Loucy (cell line): ENCODE measurements around the gene PRCP.

Experiments used
- H2AFZ ChIP-seq: fragments of 200-600 bp; sonication (generic); 2 replicates; pipeline ENCODE4 v1.6.0; 2016; ENCODE audit warnings: antibody characterized with exemption, mild to moderate bottlenecking, low read length, moderate library complexity
- H3F3A ChIP-seq: fragments of 200-600 bp; 2 replicates; pipeline ENCODE4 v1.6.0; 2016; ENCODE audit warnings: antibody characterized with exemption, low read depth, mild to moderate bottlenecking
- H3K27me3 ChIP-seq: fragments of 200-600 bp; sonication (generic); 2 replicates; pipeline ENCODE4 v1.6.1; 2014; ENCODE audit warnings: low read length, mild to moderate bottlenecking; ENCODE audit not compliant: insufficient read depth, poor library complexity, severe bottlenecking
- H3K36me3 ChIP-seq: fragments of 200-600 bp; sonication (generic); 2 replicates; pipeline ENCODE4 v1.6.1; 2016; ENCODE audit warnings: low read length; ENCODE audit not compliant: insufficient read depth
- H3K4me1 ChIP-seq: fragments of 200-600 bp; sonication (generic); 2 replicates; pipeline ENCODE4 v1.5.1; 2014; ENCODE audit warnings: low read length, mild to moderate bottlenecking; ENCODE audit not compliant: insufficient read depth, poor library complexity, severe bottlenecking
- H3K4me2 ChIP-seq: fragments of 200-600 bp; sonication (generic); 2 replicates; pipeline ENCODE4 v1.6.0; 2014; ENCODE audit warnings: antibody characterized with exemption, low read length, low read depth, mild to moderate bottlenecking; ENCODE audit not compliant: poor library complexity, severe bottlenecking
- H3K4me3 ChIP-seq: fragments of 200-600 bp; sonication (generic); 2 replicates; pipeline ENCODE4 v1.5.1; 2014; ENCODE audit warnings: low read length, mild to moderate bottlenecking, mixed read lengths; ENCODE audit not compliant: poor library complexity, severe bottlenecking
- H3K79me2 ChIP-seq: fragments of 200-600 bp; sonication (generic); 2 replicates; pipeline ENCODE4 v1.6.1; 2014; ENCODE audit warnings: low read length; ENCODE audit not compliant: insufficient read depth
- H3K9ac ChIP-seq: fragments of 200-600 bp; sonication (generic); 2 replicates; pipeline ENCODE4 v1.6.0; 2014; ENCODE audit warnings: mild to moderate bottlenecking, low read depth, low read length, moderate library complexity; ENCODE audit not compliant: poor library complexity, severe bottlenecking
- H3K9me2 ChIP-seq: fragments of 200-600 bp; sonication (generic); replicated peaks from 2 replicates; pipeline ENCODE4 v1.6.1; 2016; ENCODE audit warnings: low read depth, low read length, mixed read lengths
- H3K9me3 ChIP-seq: fragments of 200-600 bp; sonication (generic); 2 replicates; pipeline ENCODE4 v1.6.1; 2014; ENCODE audit warnings: mild to moderate bottlenecking, antibody characterized with exemption, low read length, low read depth; ENCODE audit not compliant: insufficient read depth
- H4K20me1 ChIP-seq: fragments of 200-600 bp; sonication (generic); 2 replicates; pipeline ENCODE4 v1.6.0; 2014; ENCODE audit warnings: antibody characterized with exemption, low read length, mild to moderate bottlenecking; ENCODE audit not compliant: insufficient read depth, poor library complexity, severe bottlenecking
- EZH2phosphoT487 ChIP-seq: fragments of 200-600 bp; IDR thresholded peaks from 2 replicates; pipeline ENCODE4 v1.6.1; 2018; ENCODE audit warnings: antibody characterized with exemption, mild to moderate bottlenecking, moderate library complexity, borderline replicate concordance
- TF ChIP-seq, protein P1 (sequence below): fragments of 200-600 bp; sonication (generic); conservative IDR thresholded peaks from 2 replicates; pipeline ENCODE4 v1.5.1; 2014; ENCODE audit warnings: mild to moderate bottlenecking, antibody characterized with exemption, low read length

Gene PRCP

DNA sequence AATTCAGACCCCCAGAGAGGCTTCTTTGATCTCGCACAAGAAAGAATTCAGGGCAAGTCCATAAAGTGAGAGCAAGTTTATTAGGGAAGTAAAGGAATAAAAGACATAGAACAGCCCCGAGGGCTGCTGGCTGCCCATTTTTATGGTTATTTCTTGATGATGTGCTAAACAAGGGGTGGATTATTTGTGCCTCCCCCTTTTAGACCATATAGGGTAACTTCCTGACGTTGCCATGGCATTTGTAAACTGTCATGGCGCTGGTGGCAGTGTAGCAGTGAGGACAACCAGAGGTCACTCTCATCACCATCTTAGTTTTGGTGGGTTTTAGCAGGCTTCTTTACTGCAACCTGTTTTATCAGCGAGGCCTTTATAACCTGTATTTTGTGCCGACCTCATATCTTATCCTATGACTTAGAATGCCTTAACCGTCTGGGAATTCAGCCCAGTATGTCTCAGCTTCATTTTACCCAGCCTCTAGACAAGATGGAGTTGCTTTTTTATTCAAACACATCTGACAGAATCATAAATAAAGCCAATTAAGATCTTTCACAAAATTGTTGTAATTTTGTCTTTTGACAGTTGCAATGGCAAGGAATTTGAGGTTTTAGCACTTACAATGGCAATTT lies 8.9 kb upstream of the PRCP start:
- H3K4me3 ChIP-seq = no peak overlapping the region
- H3K4me2 ChIP-seq = no peak overlapping the region
- TF ChIP-seq EZH2phosphoT487 = no peak
- TF ChIP-seq, protein P1, sequence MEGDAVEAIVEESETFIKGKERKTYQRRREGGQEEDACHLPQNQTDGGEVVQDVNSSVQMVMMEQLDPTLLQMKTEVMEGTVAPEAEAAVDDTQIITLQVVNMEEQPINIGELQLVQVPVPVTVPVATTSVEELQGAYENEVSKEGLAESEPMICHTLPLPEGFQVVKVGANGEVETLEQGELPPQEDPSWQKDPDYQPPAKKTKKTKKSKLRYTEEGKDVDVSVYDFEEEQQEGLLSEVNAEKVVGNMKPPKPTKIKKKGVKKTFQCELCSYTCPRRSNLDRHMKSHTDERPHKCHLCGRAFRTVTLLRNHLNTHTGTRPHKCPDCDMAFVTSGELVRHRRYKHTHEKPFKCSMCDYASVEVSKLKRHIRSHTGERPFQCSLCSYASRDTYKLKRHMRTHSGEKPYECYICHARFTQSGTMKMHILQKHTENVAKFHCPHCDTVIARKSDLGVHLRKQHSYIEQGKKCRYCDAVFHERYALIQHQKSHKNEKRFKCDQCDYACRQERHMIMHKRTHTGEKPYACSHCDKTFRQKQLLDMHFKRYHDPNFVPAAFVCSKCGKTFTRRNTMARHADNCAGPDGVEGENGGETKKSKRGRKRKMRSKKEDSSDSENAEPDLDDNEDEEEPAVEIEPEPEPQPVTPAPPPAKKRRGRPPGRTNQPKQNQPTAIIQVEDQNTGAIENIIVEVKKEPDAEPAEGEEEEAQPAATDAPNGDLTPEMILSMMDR = no peak
- H3K36me3 ChIP-seq = no peaks in the 10 kb centered on the region
- no peaks in the 10 kb centered on the region for H3K4me1 ChIP-seq
- no peaks in the 10 kb centered on the region for H4K20me1 ChIP-seq
- H3F3A ChIP-seq = no peaks in the 10 kb centered on the region
- H3K27me3 ChIP-seq = no peaks in the 10 kb centered on the region
- no peaks in the 10 kb centered on the region for H3K9me2 ChIP-seq
- H2AFZ ChIP-seq = no peak overlapping the region
- no peaks in the 10 kb centered on the region for H3K79me2 ChIP-seq
- H3K9ac ChIP-seq = no peak overlapping the region
- H3K9me3 ChIP-seq = peaks cover 10% of the 10 kb centered on the region; the same call in 1 of the 2 replicates

DNA sequence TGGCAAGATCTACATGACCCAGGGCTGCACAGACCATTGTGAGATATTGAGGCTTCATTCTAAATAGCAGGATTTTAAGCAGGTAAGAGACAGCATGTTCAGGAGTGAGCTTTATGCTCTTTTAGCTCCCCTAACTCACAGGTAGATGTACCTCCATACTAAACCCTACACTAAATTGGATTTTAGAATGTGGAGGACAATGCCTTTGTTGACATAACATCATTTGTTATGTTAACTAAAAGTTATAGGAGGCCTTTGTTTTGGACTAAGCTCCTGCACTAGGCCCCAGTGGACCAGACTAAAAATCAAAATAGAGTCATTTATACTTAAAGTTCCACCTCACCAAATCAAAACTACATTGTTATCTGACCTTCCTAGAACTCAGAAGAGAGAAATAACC lies 8.1 kb upstream of the PRCP start:
- TF ChIP-seq, protein P1 = no peak
- no peak for TF ChIP-seq EZH2phosphoT487
- Histone ChIP-seq H3F3A (no peaks in the 10 kb centered on the region), H4K20me1 (no peaks in the 10 kb centered on the region), H3K4me3 (no peak overlapping the region), H3K27me3 (no peaks in the 10 kb centered on the region), H3K79me2 (no peaks in the 10 kb centered on the region), H3K9ac (no peak overlapping the region), H3K4me2 (no peak overlapping the region), H3K9me2 (no peaks in the 10 kb centered on the region), H3K36me3 (no peaks in the 10 kb centered on the region), H2AFZ (no peak overlapping the region; the same call in 1 of the 2 replicates), H3K9me3 (peaks cover 10% of the 10 kb centered on the region; the same call in 1 of the 2 replicates), H3K4me1 (no peaks in the 10 kb centered on the region)

DNA sequence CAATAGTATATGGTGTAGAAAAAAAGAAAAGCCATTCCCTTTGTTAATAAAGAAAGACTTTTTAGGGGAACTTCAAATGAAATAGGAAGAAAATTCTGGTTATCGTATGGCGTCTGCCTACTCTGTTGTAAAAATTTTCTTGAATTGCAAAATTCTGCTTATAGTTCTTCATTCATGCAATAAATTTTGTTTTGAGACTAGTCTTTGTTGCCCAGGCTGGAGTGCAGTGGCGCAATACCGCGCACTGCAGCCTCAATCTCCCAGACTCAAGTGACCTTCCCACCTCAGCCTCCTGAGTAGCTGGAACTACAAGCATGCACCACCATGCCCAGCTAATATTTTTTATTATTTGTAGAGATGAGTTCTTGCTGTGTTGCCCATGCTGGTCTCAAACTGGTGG lies 7.1 kb upstream of the PRCP start:
- Histone ChIP-seq H3K4me2 (no peak overlapping the region), H4K20me1 (no peaks in the 10 kb centered on the region), H3F3A (no peaks in the 10 kb centered on the region), H3K36me3 (no peaks in the 10 kb centered on the region), H2AFZ (no peak overlapping the region), H3K9me2 (no peaks in the 10 kb centered on the region), H3K9ac (no peak overlapping the region), H3K4me3 (no peak overlapping the region), H3K27me3 (no peaks in the 10 kb centered on the region), H3K79me2 (no peaks in the 10 kb centered on the region), H3K9me3 (peaks cover 10% of the 10 kb centered on the region; the same call in 1 of the 2 replicates), H3K4me1 (no peaks in the 10 kb centered on the region)
- TF ChIP-seq, protein P1 = no peak
- no peak for TF ChIP-seq EZH2phosphoT487
